Neural cell (in vitro differentiated cells): ENCODE results near the gene OR6P1.

Source experiments
- CTCF ChIP-seq: fragments of 450-650 bp; IDR thresholded peaks from 2 replicates; pipeline ENCODE4 v1.5.1; 2014; ENCODE audit warnings: antibody characterized with exemption, mild to moderate bottlenecking, moderate library complexity; ENCODE audit not compliant: poor library complexity, severe bottlenecking
- EP300 ChIP-seq: fragments of 450-650 bp; conservative IDR thresholded peaks from 2 replicates; pipeline ENCODE4 v1.6.1; 2014; ENCODE audit warnings: antibody characterized with exemption, mild to moderate bottlenecking, moderate library complexity; ENCODE audit not compliant: poor library complexity, severe bottlenecking
- EZH2 ChIP-seq: fragments of 200-600, 300-800 bp; shearing (Covaris generic), sonication (generic); IDR thresholded peaks from 2 replicates; pipeline ENCODE4 v1.6.1; 2014; ENCODE audit warnings: antibody characterized with exemption, low read length, borderline replicate concordance, mild to moderate bottlenecking; ENCODE audit not compliant: insufficient read depth, poor library complexity, severe bottlenecking
- MXI1 ChIP-seq: fragments of 450-650 bp; conservative IDR thresholded peaks from 2 replicates; pipeline ENCODE4 v1.6.1; 2014; ENCODE audit warnings: antibody characterized with exemption, mild to moderate bottlenecking; ENCODE audit not compliant: poor library complexity, severe bottlenecking
- POLR2AphosphoS5 ChIP-seq: IDR thresholded peaks from 2 replicates; pipeline ENCODE4 v1.6.1; 2012
- RAD21 ChIP-seq: fragments of 450-650 bp; conservative IDR thresholded peaks from 2 replicates; pipeline ENCODE4 v1.6.1; 2014; ENCODE audit warnings: antibody characterized with exemption, mild to moderate bottlenecking, moderate library complexity
- REST ChIP-seq: IDR thresholded peaks from 2 replicates; pipeline ENCODE4 v1.6.1; 2012; ENCODE audit warnings: borderline replicate concordance

GRCh38 chr1:158554352-158554751 lies 16.0 kb downstream of the OR6P1 start, which contains the start of gene OR6Y1:
- TF ChIP-seq EP300 (no peak), CTCF (no peak), MXI1 (no peak), EZH2 (no peak), POLR2AphosphoS5 (no peak), RAD21 (no peak), REST (no peak)
